Hepatocyte (in vitro differentiated cells): ENCODE measurements around the gene SMAD1. TPM values are rescaled to one million over a fixed set of nuclear protein-coding genes. Genes with fewer than 3 reads are reported as not detected.

ENCODE experiments used
- DNase-seq: peaks from one replicate; pipeline ENCODE4 v3.0.0-alpha.2; 2016; ENCODE audit warnings: low spot score
- H2AFZ ChIP-seq: fragments of 200-600 bp; sonication (generic); 2 replicates; pipeline ENCODE4 v1.6.0; 2016; ENCODE audit warnings: antibody characterized with exemption, mild to moderate bottlenecking
- H3K27ac ChIP-seq: fragments of 200-600 bp; sonication (generic); 2 replicates; pipeline ENCODE4 v1.5.1; 2016; ENCODE audit warnings: mild to moderate bottlenecking
- H3K27me3 ChIP-seq: fragments of 200-600 bp; sonication (generic); 2 replicates; pipeline ENCODE4 v1.6.1; 2016
- H3K36me3 ChIP-seq: fragments of 200-600 bp; sonication (generic); replicated peaks from 2 replicates; pipeline ENCODE4 v1.5.1; 2016; ENCODE audit warnings: low read depth; ENCODE audit not compliant: insufficient read depth
- H3K4me1 ChIP-seq: fragments of 200-600 bp; sonication (generic); 2 replicates; pipeline ENCODE4 v1.5.1; 2016; ENCODE audit warnings: mild to moderate bottlenecking, moderate library complexity; ENCODE audit not compliant: insufficient read depth
- H3K4me2 ChIP-seq: fragments of 200-600 bp; sonication (generic); 2 replicates; pipeline ENCODE4 v1.6.0; 2016
- H3K4me3 ChIP-seq: fragments of 200-600 bp; sonication (generic); 2 replicates; pipeline ENCODE4 v1.5.1; 2016; ENCODE audit warnings: mild to moderate bottlenecking
- H3K79me2 ChIP-seq: fragments of 200-600 bp; sonication (generic); 2 replicates; pipeline ENCODE4 v1.6.0; 2017; ENCODE audit warnings: mild to moderate bottlenecking
- H3K9me2 ChIP-seq: fragments of 200-600 bp; sonication (generic); replicated peaks from 2 replicates; pipeline ENCODE4 v1.6.0; 2017; ENCODE audit warnings: mild to moderate bottlenecking; ENCODE audit not compliant: insufficient read depth
- H3K9me3 ChIP-seq: fragments of 200-600 bp; sonication (generic); 2 replicates; pipeline ENCODE4 v1.5.1; 2016; ENCODE audit warnings: low read depth, mild to moderate bottlenecking
- H4K20me1 ChIP-seq: fragments of 200-600 bp; sonication (generic); 2 replicates; pipeline ENCODE4 v1.6.0; 2016; ENCODE audit warnings: mild to moderate bottlenecking; ENCODE audit not compliant: insufficient read depth, poor library complexity, severe bottlenecking
- EZH2 ChIP-seq: fragments of 200-600 bp; sonication (generic); IDR thresholded peaks from 2 replicates; pipeline ENCODE4 v1.6.1; 2016; ENCODE audit warnings: antibody characterized with exemption, mild to moderate bottlenecking, borderline replicate concordance
- EZH2phosphoT487 ChIP-seq: fragments of 200-600 bp; sonication (generic); IDR thresholded peaks from one replicate; pipeline ENCODE4 v1.6.1; 2018; ENCODE audit warnings: antibody characterized with exemption, mild to moderate bottlenecking, low read depth, moderate library complexity; ENCODE audit not compliant: unreplicated experiment, severe bottlenecking
- WGBS: methylation state at CpG from one replicate; pipeline ENCODE4 v1.1.6; 2016; ENCODE audit warnings: low lambda C conversion rate; ENCODE audit errors: missing lambda C conversion rate; 5-methylcytosine and 5-hydroxymethylcytosine counted together
- polyA plus RNA-seq: library from polyadenylated mRNA; unstranded; fragments of >200 nt; fragmentation: Nextera tagmentation; extraction: Ambion mirVana; gene quantifications from 2 replicates; pipeline ENCODE4 v1.2.1, GENCODE V29; 2016
- total RNA-seq: library from RNA; depleted of rRNA; stranded (reverse); fragments of >200 nt; gene quantifications from 2 replicates; pipeline ENCODE4 v1.2.3, GENCODE V29; 2014
- TF ChIP-seq, protein P1 (sequence below): fragments of 200-600 bp; sonication (generic); IDR thresholded peaks from 2 replicates; pipeline ENCODE4 v1.5.1; 2016; ENCODE audit warnings: antibody characterized with exemption, mild to moderate bottlenecking; ENCODE audit not compliant: poor library complexity

Gene SMAD1
- total and polyA plus RNA-seq, 2 experiments from 2014 or later: 18.1 to 24.1 TPM

DNA sequence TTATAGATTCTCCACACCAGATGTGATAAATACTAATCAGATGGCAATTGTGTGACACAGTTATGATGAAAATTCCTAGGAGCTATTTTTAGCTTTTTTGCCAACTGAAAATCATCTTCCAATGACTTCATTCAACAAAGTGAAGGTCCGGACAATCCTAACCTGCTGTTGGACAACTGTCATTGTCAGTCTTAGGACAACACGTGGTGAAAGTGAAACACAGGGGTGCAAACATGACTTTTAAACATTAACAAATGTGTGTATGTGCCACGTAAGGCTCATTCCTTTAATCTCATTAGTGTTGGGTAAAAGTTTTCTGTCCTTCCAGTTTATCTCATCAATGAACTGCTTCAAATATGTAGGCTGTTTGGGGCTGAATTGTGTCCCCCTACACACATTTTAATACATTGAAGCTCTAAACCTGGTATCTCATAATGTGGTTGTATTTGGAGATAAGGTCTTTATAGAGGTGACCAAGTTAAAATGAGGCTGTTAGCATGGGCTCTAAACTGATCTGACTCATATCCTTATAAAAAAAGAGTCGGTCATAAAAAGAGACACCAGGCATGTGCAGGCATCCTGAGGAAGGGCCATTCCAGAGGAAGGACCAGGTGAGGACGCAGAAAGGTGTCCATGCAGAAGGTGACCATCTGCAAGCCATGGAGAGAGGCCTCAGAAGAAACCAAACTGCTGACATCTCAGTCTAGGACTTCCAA is 41.2 kb upstream of the SMAD1 start:
- H3K79me2 ChIP-seq: no peaks in the 10 kb centered on the region
- H3K27ac ChIP-seq: no peak overlapping the region
- no peaks in the 10 kb centered on the region for H3K4me1 ChIP-seq
- no peaks in the 10 kb centered on the region for H4K20me1 ChIP-seq
- no peaks in the 10 kb centered on the region for H3K27me3 ChIP-seq
- H3K9me2 ChIP-seq: no peaks in the 10 kb centered on the region
- no peak overlapping the region for H3K4me2 ChIP-seq
- H2AFZ ChIP-seq: no peak overlapping the region
- H3K36me3 ChIP-seq: no peaks in the 10 kb centered on the region
- no peaks in the 10 kb centered on the region for H3K9me3 ChIP-seq
- TF ChIP-seq, protein P1, sequence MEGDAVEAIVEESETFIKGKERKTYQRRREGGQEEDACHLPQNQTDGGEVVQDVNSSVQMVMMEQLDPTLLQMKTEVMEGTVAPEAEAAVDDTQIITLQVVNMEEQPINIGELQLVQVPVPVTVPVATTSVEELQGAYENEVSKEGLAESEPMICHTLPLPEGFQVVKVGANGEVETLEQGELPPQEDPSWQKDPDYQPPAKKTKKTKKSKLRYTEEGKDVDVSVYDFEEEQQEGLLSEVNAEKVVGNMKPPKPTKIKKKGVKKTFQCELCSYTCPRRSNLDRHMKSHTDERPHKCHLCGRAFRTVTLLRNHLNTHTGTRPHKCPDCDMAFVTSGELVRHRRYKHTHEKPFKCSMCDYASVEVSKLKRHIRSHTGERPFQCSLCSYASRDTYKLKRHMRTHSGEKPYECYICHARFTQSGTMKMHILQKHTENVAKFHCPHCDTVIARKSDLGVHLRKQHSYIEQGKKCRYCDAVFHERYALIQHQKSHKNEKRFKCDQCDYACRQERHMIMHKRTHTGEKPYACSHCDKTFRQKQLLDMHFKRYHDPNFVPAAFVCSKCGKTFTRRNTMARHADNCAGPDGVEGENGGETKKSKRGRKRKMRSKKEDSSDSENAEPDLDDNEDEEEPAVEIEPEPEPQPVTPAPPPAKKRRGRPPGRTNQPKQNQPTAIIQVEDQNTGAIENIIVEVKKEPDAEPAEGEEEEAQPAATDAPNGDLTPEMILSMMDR: no peak
- TF ChIP-seq EZH2 (no peak), EZH2phosphoT487 (no peak)
- DNase-seq: peak; percentile 14
- 52% methylated on average over 5 of the region's 5 CpGs for WGBS
- H3K4me3 ChIP-seq: no peak overlapping the region

DNA sequence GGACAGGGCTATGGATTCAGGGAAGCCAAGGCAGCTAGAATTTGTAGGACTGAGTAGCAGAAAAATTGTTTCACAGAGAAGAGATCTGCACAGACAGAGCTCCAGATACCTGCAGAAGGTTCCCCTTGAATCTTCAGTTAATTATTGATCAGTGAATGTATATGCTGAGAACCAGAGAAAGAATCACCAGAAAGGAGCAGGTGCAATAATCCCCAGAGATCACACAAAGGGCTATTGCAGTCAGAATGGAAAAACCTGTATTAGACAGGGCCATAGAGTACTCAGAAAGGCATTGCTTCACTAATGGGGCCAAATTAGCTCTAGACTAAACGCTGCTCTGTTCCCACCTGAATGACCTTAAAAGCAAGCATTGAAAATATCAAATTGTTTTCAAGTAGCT is 35.5 kb upstream of the SMAD1 start:
- Histone ChIP-seq H3K27me3 (no peaks in the 10 kb centered on the region), H3K4me2 (no peak overlapping the region), H3K9me3 (no peaks in the 10 kb centered on the region), H3K27ac (no peak overlapping the region), H3K9me2 (no peaks in the 10 kb centered on the region), H3K36me3 (no peaks in the 10 kb centered on the region), H3K4me1 (no peaks in the 10 kb centered on the region), H3K79me2 (no peaks in the 10 kb centered on the region), H2AFZ (no peak overlapping the region), H4K20me1 (no peaks in the 10 kb centered on the region), H3K4me3 (no peak overlapping the region)
- WGBS: 36% methylated on average over 1 of the region's 1 CpG
- TF ChIP-seq, protein P1: no peak
- TF ChIP-seq EZH2phosphoT487 (no peak), EZH2 (no peak)
- DNase-seq: no peak

DNA sequence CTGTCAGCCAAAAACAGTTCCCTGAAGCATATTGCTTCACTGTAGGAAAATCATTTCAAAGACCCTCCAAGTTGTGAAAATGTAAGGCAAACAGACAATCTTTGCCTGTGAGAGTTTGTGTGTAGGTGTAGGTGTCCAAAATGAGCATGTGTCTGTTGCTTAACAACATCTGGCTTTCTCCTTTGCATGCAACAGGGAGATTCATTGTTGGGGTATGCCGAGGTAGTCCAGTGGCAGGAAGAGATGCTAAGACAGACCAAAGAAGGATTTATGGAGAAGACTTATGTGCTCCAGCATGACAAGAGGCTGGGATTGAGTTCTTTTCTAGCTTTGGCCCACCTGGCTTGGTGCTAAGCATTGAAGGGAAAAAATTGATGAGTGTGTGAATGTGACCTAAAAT is 29.8 kb upstream of the SMAD1 start:
- no peak for DNase-seq
- TF ChIP-seq EZH2phosphoT487 (no peak), EZH2 (no peak)
- TF ChIP-seq, protein P1: no peak
- Histone ChIP-seq H3K9me2 (no peaks in the 10 kb centered on the region), H3K36me3 (no peaks in the 10 kb centered on the region), H3K9me3 (no peaks in the 10 kb centered on the region), H3K79me2 (no peaks in the 10 kb centered on the region), H4K20me1 (no peaks in the 10 kb centered on the region), H3K27ac (no peak overlapping the region), H3K4me1 (no peaks in the 10 kb centered on the region), H3K4me2 (no peak overlapping the region), H2AFZ (no peak overlapping the region), H3K27me3 (no peaks in the 10 kb centered on the region), H3K4me3 (no peak overlapping the region)
- WGBS: 96% methylated on average over 1 of the region's 1 CpG
